Caki2 (cell line): ENCODE measurements around the gene PRKD2. TPM values are rescaled to one million over a fixed set of nuclear protein-coding genes. Genes with fewer than 3 reads are reported as not detected.

Experiments
- DNase-seq: peaks from one replicate; pipeline ENCODE4 v3.0.0-alpha.2; 2015; ENCODE audit warnings: low read depth
- in situ Hi-C: cut with HindIII; loops from 2 replicates; pipeline ENCODE4 v1.10.0; 2016; ENCODE audit warnings: low sequenced_read_pairs, low pct_unique_long_range_greater_than_20kb, mixed read lengths
- total RNA-seq: library from RNA; depleted of rRNA; stranded (reverse); fragments of >200 nt; shearing (Covaris generic); gene quantifications from 2 replicates; pipeline ENCODE4 v1.2.3, GENCODE V29; 2014; ENCODE audit warnings: low replicate concordance

PRKD2 gene
- total RNA-seq, 1 experiment from 2014 or later = 17.8 TPM

- in situ Hi-C loops = no loop called here
- no peak for DNase-seq
Observed at GRCh38 chr19:46745030-46745429, 28.1 kb upstream of the PRKD2 start.

GRCh38 chr19:46744005-46744691 is 27.2 kb upstream of the PRKD2 start:
- in situ Hi-C loops = no loop called here
- no peak for DNase-seq

- DNase-seq = no peak
- in situ Hi-C loops = no loop called here
Observed at GRCh38 chr19:46742926-46743480, 26.1 kb upstream of the PRKD2 start.

GRCh38 chr19:46741447-46741846 is 24.5 kb upstream of the PRKD2 start:
- in situ Hi-C loops = no loop called here
- DNase-seq = no peak

GRCh38 chr19:46739290-46739771 is 22.4 kb upstream of the PRKD2 start:
- in situ Hi-C loops = no loop called here
- no peak for DNase-seq

- in situ Hi-C loops = no loop called here
- DNase-seq = no peak
Observed at GRCh38 chr19:46737761-46738171, 20.9 kb upstream of the PRKD2 start.

GRCh38 chr19:46737298-46737654 is 20.4 kb upstream of the PRKD2 start:
- DNase-seq = no peak
- in situ Hi-C loops = no loop called here

- peak; percentile 52 for DNase-seq
- in situ Hi-C loops = no loop called here
Observed at GRCh38 chr19:46736531-46737297, 19.8 kb upstream of the PRKD2 start.

- in situ Hi-C loops = no loop called here
- no peak for DNase-seq
Observed at GRCh38 chr19:46733690-46734292, 16.9 kb upstream of the PRKD2 start.

- in situ Hi-C loops = no loop called here
Observed at GRCh38 chr19:46732966-46733689, 16.2 kb upstream of the PRKD2 start.

GRCh38 chr19:46732172-46732938 is 15.4 kb upstream of the PRKD2 start:
- no peak for DNase-seq
- in situ Hi-C loops = no loop called here

More at GRCh38 chr19:46732966-46733689, 16.2 kb upstream of the PRKD2 start:
- DNase-seq = no peak

GRCh38 chr19:46731584-46731983 is 14.7 kb upstream of the PRKD2 start:
- in situ Hi-C loops = no loop called here
- DNase-seq = no peak

GRCh38 chr19:46731007-46731501 is 14.1 kb upstream of the PRKD2 start:
- DNase-seq = peak; percentile 86
- in situ Hi-C loops = no loop called here

GRCh38 chr19:46730595-46730994 is 13.7 kb upstream of the PRKD2 start:
- in situ Hi-C loops = no loop called here
- DNase-seq = no peak

- in situ Hi-C loops = no loop called here
Observed at GRCh38 chr19:46730187-46730586, 13.3 kb upstream of the PRKD2 start.

GRCh38 chr19:46729696-46730095 is 12.8 kb upstream of the PRKD2 start:
- DNase-seq = no peak
- in situ Hi-C loops = no loop called here

More at GRCh38 chr19:46730187-46730586, 13.3 kb upstream of the PRKD2 start:
- no peak for DNase-seq

GRCh38 chr19:46728693-46729339 is 11.9 kb upstream of the PRKD2 start:
- in situ Hi-C loops = no loop called here
- no peak for DNase-seq
